ENCODE data around the gene PRRC2B. TPM values are rescaled to one million over a fixed set of nuclear protein-coding genes. Genes with fewer than 3 reads are reported as not detected.

Gene PRRC2B
- total and polyA plus RNA-seq, 7 donors, result 22.7 to 114 (median 63.6) TPM

DNA sequence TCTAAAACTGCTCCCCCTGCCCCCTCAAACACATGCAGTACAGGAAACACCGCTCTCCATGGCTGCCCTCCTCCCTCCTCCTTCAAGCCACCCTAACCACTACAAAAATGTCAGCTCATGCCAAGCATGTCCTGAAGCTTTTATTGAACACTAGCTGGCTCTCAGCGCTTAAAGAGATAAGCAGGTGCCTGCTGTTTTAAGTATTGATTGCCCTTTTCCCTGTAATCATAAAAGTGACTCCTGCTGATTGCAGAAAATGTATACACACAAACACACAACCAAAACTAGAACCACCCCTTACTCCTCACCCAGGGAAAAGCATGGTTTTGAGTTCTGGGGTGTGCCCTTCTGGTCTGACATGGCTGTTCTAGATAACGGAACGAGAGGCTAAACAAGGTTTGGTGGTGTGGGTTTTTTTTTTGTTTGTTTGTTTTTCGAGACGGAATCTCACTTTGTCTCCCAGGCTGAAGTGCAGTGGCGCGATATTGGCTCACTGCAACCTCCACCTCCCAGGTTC is 140.9 kb downstream of the PRRC2B start:
- Histone ChIP-seq H3K27me3 (ENCODE audit: insufficient read depth in 3 of 3, low read length in 2 of 3) (no peaks in the 10 kb centered on the region), H3K9me3 (no peaks in the 10 kb centered on the region), H3K4me3 (no peak overlapping the region), H3K4me1 (peaks cover 9% of the 10 kb centered on the region), H3K27ac (no peak overlapping the region), H3K36me3 (ENCODE audit: insufficient read depth in 1 of 2, low read depth in 1 of 2) (peaks cover 0 to 5% of the 10 kb centered on the region in 2 donors)
- TF ChIP-seq, protein P1, sequence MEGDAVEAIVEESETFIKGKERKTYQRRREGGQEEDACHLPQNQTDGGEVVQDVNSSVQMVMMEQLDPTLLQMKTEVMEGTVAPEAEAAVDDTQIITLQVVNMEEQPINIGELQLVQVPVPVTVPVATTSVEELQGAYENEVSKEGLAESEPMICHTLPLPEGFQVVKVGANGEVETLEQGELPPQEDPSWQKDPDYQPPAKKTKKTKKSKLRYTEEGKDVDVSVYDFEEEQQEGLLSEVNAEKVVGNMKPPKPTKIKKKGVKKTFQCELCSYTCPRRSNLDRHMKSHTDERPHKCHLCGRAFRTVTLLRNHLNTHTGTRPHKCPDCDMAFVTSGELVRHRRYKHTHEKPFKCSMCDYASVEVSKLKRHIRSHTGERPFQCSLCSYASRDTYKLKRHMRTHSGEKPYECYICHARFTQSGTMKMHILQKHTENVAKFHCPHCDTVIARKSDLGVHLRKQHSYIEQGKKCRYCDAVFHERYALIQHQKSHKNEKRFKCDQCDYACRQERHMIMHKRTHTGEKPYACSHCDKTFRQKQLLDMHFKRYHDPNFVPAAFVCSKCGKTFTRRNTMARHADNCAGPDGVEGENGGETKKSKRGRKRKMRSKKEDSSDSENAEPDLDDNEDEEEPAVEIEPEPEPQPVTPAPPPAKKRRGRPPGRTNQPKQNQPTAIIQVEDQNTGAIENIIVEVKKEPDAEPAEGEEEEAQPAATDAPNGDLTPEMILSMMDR (IDR thresholded peaks at IDR 0.05), result no peak
- ATAC-seq, result no peak
- WGBS, 3 donors, result 69 to 72% (median 69%) methylated on average over 8 of the region's 8 CpGs
- intact Hi-C loops (cut with DNase I), result no loop called here
- DNase-seq, result no peak

DNA sequence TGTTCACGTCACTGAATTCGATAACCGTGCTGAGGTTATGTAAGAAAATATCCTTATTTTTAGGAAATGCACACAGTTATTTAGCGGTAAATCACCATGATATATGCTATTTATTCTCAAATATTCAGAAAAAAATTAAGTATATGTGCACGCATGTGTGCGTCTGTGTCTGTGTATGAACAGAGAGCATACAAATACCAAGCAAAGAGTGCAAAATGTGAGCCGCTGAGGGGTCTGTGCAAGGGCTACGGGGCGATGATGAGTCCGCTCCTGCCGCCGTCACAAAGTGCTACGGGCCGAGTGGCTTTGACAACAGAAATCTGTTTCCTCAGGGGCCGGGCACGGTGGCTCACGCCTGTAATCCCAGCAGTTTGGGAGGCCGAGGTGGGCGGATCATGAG is 144.1 kb downstream of the PRRC2B start:
- no peaks in the 10 kb centered on the region for H3K36me3 ChIP-seq (ENCODE audit: insufficient read depth in 1 of 2, low read depth in 1 of 2)
- H3K4me3 ChIP-seq, result no peak overlapping the region
- ATAC-seq (no peak), DNase-seq (no peak)
- TF ChIP-seq, protein P1 (IDR thresholded peaks at IDR 0.05), result no peak
- H3K27me3 ChIP-seq (ENCODE audit: insufficient read depth in 3 of 3, low read length in 2 of 3), result no peaks in the 10 kb centered on the region
- no peak overlapping the region for H3K27ac ChIP-seq
- no peaks in the 10 kb centered on the region for H3K4me1 ChIP-seq
- WGBS, 3 donors, result 91 to 94% (median 92%) methylated on average over 19 of the region's 19 CpGs
- intact Hi-C loops (cut with DNase I), result no loop called here
- H3K9me3 ChIP-seq, result peaks cover 7% of the 10 kb centered on the region

DNA sequence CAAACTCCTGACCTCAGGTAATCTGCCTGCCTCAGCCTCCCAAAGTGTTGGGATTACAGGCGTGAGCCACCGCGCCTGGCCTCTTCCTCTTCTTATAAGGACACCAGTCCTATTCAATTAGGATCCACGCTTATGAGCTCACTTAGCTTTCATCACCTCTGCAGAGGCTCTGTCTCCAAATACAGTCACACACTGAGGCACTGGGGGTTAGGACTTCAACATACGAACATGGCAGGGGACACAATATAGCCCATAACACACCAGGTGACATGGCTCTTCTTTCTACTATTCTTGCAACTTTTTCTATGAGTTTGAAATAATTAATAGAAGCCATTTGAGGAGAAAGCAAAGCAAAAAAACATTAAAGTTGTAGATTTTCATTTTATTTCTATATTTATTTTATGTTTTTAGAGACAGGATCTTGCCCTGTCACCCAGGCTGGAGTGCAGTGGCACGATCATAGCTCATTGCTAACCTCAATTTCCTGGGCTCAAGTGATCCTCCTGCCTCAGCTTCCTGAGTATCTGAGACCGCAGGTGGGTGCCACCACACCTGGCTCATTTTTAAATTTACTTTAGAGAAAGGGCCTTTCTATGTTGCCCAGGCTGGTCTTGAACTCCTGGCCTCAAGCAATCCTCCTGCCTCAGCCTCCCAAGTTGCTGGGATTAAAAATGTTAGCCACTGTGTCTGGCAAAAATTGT is 145.5 kb downstream of the PRRC2B start:
- TF ChIP-seq, protein P1 (IDR thresholded peaks at IDR 0.05), result no peak
- DNase-seq (no peak), ATAC-seq (no peak)
- Histone ChIP-seq H3K27me3 (ENCODE audit: insufficient read depth in 3 of 3, low read length in 2 of 3) (peaks cover 0 to 7% (median 2%) of the 10 kb centered on the region in 3 donors), H3K4me1 (no peaks in the 10 kb centered on the region), H3K4me3 (no peak overlapping the region), H3K27ac (no peak overlapping the region), H3K36me3 (ENCODE audit: insufficient read depth in 1 of 2, low read depth in 1 of 2) (no peaks in the 10 kb centered on the region), H3K9me3 (peaks cover 7% of the 10 kb centered on the region)
- WGBS, 3 donors, result 87 to 91% (median 88%) methylated on average over 7 of the region's 7 CpGs
- intact Hi-C loops (cut with DNase I), result no loop called here

DNA sequence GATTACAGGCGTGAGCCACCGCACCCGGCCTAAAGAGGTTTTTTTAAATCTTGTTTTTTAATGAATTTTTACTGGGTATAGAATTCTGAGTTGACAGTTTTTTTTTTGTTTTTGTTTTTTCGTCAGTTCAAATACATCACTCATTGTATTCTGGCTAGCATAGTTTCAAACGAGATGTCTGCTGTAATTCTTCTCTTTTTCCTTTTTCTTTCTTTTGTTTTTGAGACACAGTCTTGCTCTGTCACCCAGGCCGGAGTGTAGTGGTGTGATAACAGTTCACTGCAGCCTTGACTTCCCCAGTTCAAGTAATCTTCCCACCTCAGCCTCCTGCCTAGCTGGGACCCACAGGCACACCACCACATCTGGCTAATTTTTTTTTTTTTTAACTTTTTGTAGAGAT is 149.3 kb downstream of the PRRC2B start:
- WGBS, 3 donors, result 93 to 94% (median 94%) methylated on average over 6 of the region's 6 CpGs
- Histone ChIP-seq H3K9me3 (peaks cover 7% of the 10 kb centered on the region), H3K36me3 (ENCODE audit: insufficient read depth in 1 of 2, low read depth in 1 of 2) (no peaks in the 10 kb centered on the region), H3K4me1 (no peaks in the 10 kb centered on the region), H3K27ac (no peak overlapping the region), H3K4me3 (no peak overlapping the region), H3K27me3 (ENCODE audit: insufficient read depth in 3 of 3, low read length in 2 of 3) (peaks cover 0 to 38% (median 25%) of the 10 kb centered on the region in 3 donors)
- DNase-seq, result no peak
- no peak for ATAC-seq
- TF ChIP-seq, protein P1 (IDR thresholded peaks at IDR 0.05), result no peak
- intact Hi-C loops (cut with DNase I), result no loop called here
